IPS DF 4.7 (cell line): ENCODE data around the gene QRICH2.
"Not testable (repeated sequence)": the region's sequence is repeated elsewhere in the genome, so short reads cannot be mapped to it uniquely, and the experiment has no call there.

ENCODE experiments used
- DNase-seq: peaks from one replicate; pipeline ENCODE4 v3.0.0-alpha.2; 2013; ENCODE audit warnings: low spot score; ENCODE audit errors: extremely low read depth

QRICH2 gene

GRCh38 chr17:76331083-76331482 is 23.0 kb upstream of the QRICH2 start:
- no peak for DNase-seq

- no peak for DNase-seq
Observed at GRCh38 chr17:76329664-76330063, 21.6 kb upstream of the QRICH2 start.

GRCh38 chr17:76327696-76328095 is 19.6 kb upstream of the QRICH2 start:
- DNase-seq: no peak

GRCh38 chr17:76326306-76326705 is 18.2 kb upstream of the QRICH2 start:
- no peak for DNase-seq

GRCh38 chr17:76318586-76318985 is 10.5 kb upstream of the QRICH2 start:
- no peak for DNase-seq

GRCh38 chr17:76317535-76317934 is 9.5 kb upstream of the QRICH2 start:
- DNase-seq: no peak

GRCh38 chr17:76314392-76315227 is 6.5 kb upstream of the QRICH2 start:
- DNase-seq: no peak

GRCh38 chr17:76312735-76313134 is 4.7 kb upstream of the QRICH2 start:
- no peak for DNase-seq

GRCh38 chr17:76309461-76309860 is 1.4 kb upstream of the QRICH2 start:
- no peak for DNase-seq

GRCh38 chr17:76307299-76307965 is 644 bp downstream of the QRICH2 start:
- no peak for DNase-seq

- not testable (repeated sequence) for DNase-seq
Observed at GRCh38 chr17:76305135-76305454, 3.0 kb downstream of the QRICH2 start.

- no peak for DNase-seq
Observed at GRCh38 chr17:76304226-76305134, 3.6 kb downstream of the QRICH2 start.

GRCh38 chr17:76297436-76297835 is 10.6 kb downstream of the QRICH2 start:
- no peak for DNase-seq

GRCh38 chr17:76296889-76297288 is 11.2 kb downstream of the QRICH2 start:
- DNase-seq: no peak

GRCh38 chr17:76296186-76296585 is 11.9 kb downstream of the QRICH2 start:
- no peak for DNase-seq

- no peak for DNase-seq
Observed at GRCh38 chr17:76293106-76293505, 15.0 kb downstream of the QRICH2 start.

- DNase-seq: no peak
Observed at GRCh38 chr17:76292567-76292966, 15.5 kb downstream of the QRICH2 start.

GRCh38 chr17:76281573-76282371 is 26.3 kb downstream of the QRICH2 start:
- DNase-seq: no peak

GRCh38 chr17:76280650-76281049 is 27.4 kb downstream of the QRICH2 start:
- DNase-seq: no peak

GRCh38 chr17:76279742-76280287 is 28.3 kb downstream of the QRICH2 start:
- DNase-seq: no peak
